PC-3 (cell line): ENCODE data around the gene GNG14. TPM values are rescaled to one million over a fixed set of nuclear protein-coding genes. Genes with fewer than 3 reads are reported as not detected.
A peak's percentile ranks its signal among the peaks of the same experiment; 100 is the strongest.

Source experiments
- ATAC-seq: fragments of 200-7000 bp; cut with Tn5 transposase; 2 replicates; pipeline ENCODE4 v1.9.1; 2020; ENCODE audit warnings: mild to moderate bottlenecking, moderate library complexity
- BruUV-seq: library from RNA; stranded (reverse); fragments of 400-500 nt; replicated peaks from 2 replicates; lab custom pipeline; 2021; lab: Mats Ljungman, UMichigan
- CTCF ChIA-PET: fragments of 300-600 bp; sonication (Branson Sonifier 250); formaldehyde crosslinking; loops from one replicate; lab custom pipeline; 2022; ENCODE audit warnings: antibody characterized with exemption; lab: Charles Lee
- POLR2A ChIA-PET: fragments of 300-600 bp; sonication (Branson Sonifier 250); formaldehyde crosslinking; loops from one replicate; lab custom pipeline; 2022; ENCODE audit warnings: antibody characterized with exemption; ENCODE audit not compliant: unreplicated experiment; lab: Charles Lee
- DNase-seq: peaks from one replicate; pipeline ENCODE4 v3.0.0-alpha.2; 2015
- H2AFZ ChIP-seq: fragments of 300-600 bp; sonication (generic); 2 replicates; pipeline ENCODE4 v1.6.0; 2016; ENCODE audit warnings: antibody characterized with exemption, low read length
- H3F3A ChIP-seq: fragments of 300-600 bp; sonication (generic); one replicate; pipeline ENCODE4 v1.6.0; 2017; ENCODE audit warnings: antibody characterized with exemption, low read length, control low read depth, mild to moderate bottlenecking; ENCODE audit not compliant: unreplicated experiment
- H3K27ac ChIP-seq: fragments of 300-600 bp; sonication (generic); 2 replicates; pipeline ENCODE4 v1.5.1; 2016; ENCODE audit warnings: mild to moderate bottlenecking, low read length
- H3K27me3 ChIP-seq: fragments of 300-600 bp; sonication (generic); 2 replicates; pipeline ENCODE4 v1.6.1; 2016; ENCODE audit warnings: low read length, mixed read lengths
- H3K36me3 ChIP-seq: fragments of 300-600 bp; sonication (generic); 2 replicates; pipeline ENCODE4 v1.6.1; 2016; ENCODE audit warnings: low read depth, mixed run types, low read length, mixed read lengths
- H3K4me1 ChIP-seq: fragments of 300-600 bp; sonication (generic); 2 replicates; pipeline ENCODE4 v1.5.1; 2016; ENCODE audit warnings: low read length; ENCODE audit not compliant: insufficient read depth
- H3K4me2 ChIP-seq: fragments of 300-600 bp; sonication (generic); 2 replicates; pipeline ENCODE4 v1.6.0; 2016; ENCODE audit warnings: low read length
- H3K4me3 ChIP-seq: fragments of 300-600 bp; sonication (generic); 2 replicates; pipeline ENCODE4 v1.5.1; 2016; ENCODE audit warnings: mild to moderate bottlenecking, low read length, mixed read lengths
- H3K79me2 ChIP-seq: fragments of 300-600 bp; sonication (generic); 2 replicates; pipeline ENCODE4 v1.6.1; 2017; ENCODE audit warnings: low read length, mixed read lengths
- H3K9ac ChIP-seq: fragments of 300-600 bp; sonication (generic); 2 replicates; pipeline ENCODE4 v1.6.0; 2016; ENCODE audit warnings: mild to moderate bottlenecking, low read length
- H3K9me2 ChIP-seq: fragments of 300-600 bp; sonication (generic); replicated peaks from 2 replicates; pipeline ENCODE4 v1.6.1; 2016; ENCODE audit warnings: mixed run types, low read length, mixed read lengths
- H3K9me3 ChIP-seq: fragments of 300-600 bp; sonication (generic); 2 replicates; pipeline ENCODE4 v1.6.1; 2016; ENCODE audit warnings: low read length, mixed read lengths
- H4K20me1 ChIP-seq: fragments of 300-600 bp; sonication (generic); 2 replicates; pipeline ENCODE4 v1.6.1; 2016; ENCODE audit warnings: low read length, mixed read lengths
- CTCF ChIP-seq: fragments of 300-600 bp; sonication (generic); conservative IDR thresholded peaks from 2 replicates; pipeline ENCODE4 v1.5.1; 2017; ENCODE audit warnings: antibody characterized with exemption, low read depth, mild to moderate bottlenecking, low read length
- EZH2 ChIP-seq: fragments of 300-600 bp; sonication (generic); IDR thresholded peaks from one replicate; pipeline ENCODE4 v1.6.1; 2017; ENCODE audit warnings: antibody characterized with exemption, mild to moderate bottlenecking, low read length; ENCODE audit not compliant: unreplicated experiment
- EZH2phosphoT487 ChIP-seq: fragments of 300-600 bp; sonication (generic); IDR thresholded peaks from 2 replicates; pipeline ENCODE4 v1.6.1; 2018; ENCODE audit warnings: mild to moderate bottlenecking, antibody characterized with exemption, low read length, borderline replicate concordance
- intact Hi-C: fragments of 100-400 bp; cut with micrococcal nuclease; formaldehyde crosslinking; loops from 2 replicates; pipeline ENCODE4 v1.9.0; 2023
- total RNA-seq: library from RNA; depleted of rRNA; stranded (reverse); fragments of >200 nt; gene quantifications from 2 replicates; pipeline ENCODE4 v1.2.3, GENCODE V29; 2014

Gene GNG14
- total RNA-seq, 1 experiment from 2014 or later, result not detected

GRCh38 chr19:12733369-12734214, 45.8 kb downstream of the GNG14 start:
- H4K20me1 ChIP-seq, result peaks cover 26% of the 10 kb centered on the region
- peak overlapping the region; percentile 69 for H3K27ac ChIP-seq
- no peaks in the 10 kb centered on the region for H3K9me2 ChIP-seq
- H3K4me2 ChIP-seq, result peak overlapping the region; percentile 93
- ATAC-seq (no peak), DNase-seq (peak; percentile 53)
- no peaks in the 10 kb centered on the region for H3F3A ChIP-seq
- H3K4me3 ChIP-seq, result peak overlapping the region; percentile 75
- TSS peak; percentile 33 for BruUV-seq
- TF ChIP-seq EZH2phosphoT487, result no peak
- TF ChIP-seq CTCF, result peak; percentile 68
- TF ChIP-seq EZH2, result no peak
- peak overlapping the region; percentile 71 for H2AFZ ChIP-seq
- H3K27me3 ChIP-seq, result no peaks in the 10 kb centered on the region
- H3K4me1 ChIP-seq, result peaks cover 27% of the 10 kb centered on the region
- H3K9me3 ChIP-seq, result no peaks in the 10 kb centered on the region
- peaks cover 67% of the 10 kb centered on the region for H3K79me2 ChIP-seq
- CTCF ChIA-PET, result interaction anchor here (0.6 to 1.0 kb wide), 4 partner anchors 13 to 208 kb away, joined by 3 to 7 read pairs (median 4); no protein-coding TSS in a partner anchor
- H3K9ac ChIP-seq, result peak overlapping the region; percentile 98
- H3K36me3 ChIP-seq, result peaks cover 33% of the 10 kb centered on the region
- intact Hi-C loops, result loop anchor here (1.0 to 2.0 kb wide), 2 partner anchors 10 to 17 kb away; partner anchors contain the start of gene TNPO2
- POLR2A ChIA-PET, result interaction anchor here (0.6 to 1.0 kb wide), 2 partner anchors 43 to 58 kb away, joined by 3 read pairs; partner anchors contain the start of gene JUNB

GRCh38 chr19:12736995-12737834, 49.4 kb downstream of the GNG14 start, which contains the start of gene GET3:
GET3 (plus strand) TSS chr19:12737497; CDS start chr19:12737506, 9 bp downstream.
- peak within 1 kb of the TSS; percentile 84 for H3K27ac ChIP-seq
- peaks cover 11% of the 10 kb centered on the region for H3K36me3 ChIP-seq
- H2AFZ ChIP-seq, result peak within 1 kb of the TSS; percentile 91
- no TSS peak for BruUV-seq
- no peaks in the 10 kb centered on the region for H3K27me3 ChIP-seq
- peaks cover 18% of the 10 kb centered on the region for H4K20me1 ChIP-seq
- H3F3A ChIP-seq, result no peaks in the 10 kb centered on the region
- intact Hi-C loops, result loop anchor here (1.0 kb wide), 1 partner anchor 56 kb away; the partner anchor contains the start of gene DHPS
- peak within 1 kb of the TSS; percentile 89 for H3K4me3 ChIP-seq
- no peaks in the 10 kb centered on the region for H3K9me3 ChIP-seq
- POLR2A ChIA-PET, result interaction anchor here (0.5 to 0.6 kb wide), 4 partner anchors 26 to 1867 kb away, joined by 3 to 19 read pairs (median 5); no protein-coding TSS in a partner anchor
- H3K4me1 ChIP-seq, result peaks cover 28% of the 10 kb centered on the region
- H3K9me2 ChIP-seq, result no peaks in the 10 kb centered on the region
- H3K79me2 ChIP-seq, result peaks cover 49% of the 10 kb centered on the region
- H3K9ac ChIP-seq, result peak within 1 kb of the TSS; percentile 92
- CTCF ChIA-PET, result interaction anchor here (0.5 to 0.6 kb wide), 3 partner anchors 20 to 39 kb away, joined by 4 to 7 read pairs (median 6); no protein-coding TSS in a partner anchor
- peak within 1 kb of the TSS; percentile 90 for H3K4me2 ChIP-seq
- no peak for TF ChIP-seq CTCF
- no peak for TF ChIP-seq EZH2phosphoT487
- TF ChIP-seq EZH2, result no peak
- ATAC-seq (peak; percentile 88), DNase-seq (peak; percentile 100)
